Anterior cingulate cortex (tissue), 58 donors: ENCODE measurements around the gene FAM136A.
"Not testable (repeated sequence)": the region's sequence is repeated elsewhere in the genome, so short reads cannot be mapped to it uniquely, and the experiment has no call there.

Source experiments
- DNase-seq, 58 donors: peaks; one replicate each; lab custom pipeline; 2025; lab: John Stamatoyannopoulos, UW

FAM136A gene

DNA sequence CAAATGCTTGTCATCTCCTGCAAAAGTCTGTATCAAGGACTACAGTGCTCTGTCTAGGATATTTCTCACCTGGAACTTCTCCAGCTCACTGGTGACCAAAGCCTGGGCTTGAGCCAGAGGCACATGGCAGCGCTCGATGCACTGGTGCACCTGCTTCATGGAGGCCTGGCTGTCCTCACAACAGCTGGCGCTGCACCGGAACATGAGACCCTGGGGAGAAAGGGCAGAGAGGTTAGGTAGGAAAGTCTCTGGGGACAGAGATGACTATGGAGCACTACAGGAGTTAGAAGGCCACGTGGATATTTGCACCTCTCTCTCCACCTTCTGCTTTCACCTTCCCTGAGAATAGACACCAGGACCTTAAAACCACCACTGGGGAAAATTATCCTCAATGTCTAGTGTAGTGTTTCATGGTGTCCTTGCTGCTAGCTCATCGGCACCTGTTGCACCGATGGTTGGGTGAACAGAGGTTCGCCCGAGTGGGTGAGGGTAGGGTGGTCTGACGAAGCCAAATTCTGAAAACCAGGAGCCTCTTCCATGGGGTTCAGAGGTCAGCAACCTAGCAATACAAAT lies 1.0 kb downstream of the FAM136A start:
- peak in 1 of 58 donors; percentile 37 for DNase-seq

DNA sequence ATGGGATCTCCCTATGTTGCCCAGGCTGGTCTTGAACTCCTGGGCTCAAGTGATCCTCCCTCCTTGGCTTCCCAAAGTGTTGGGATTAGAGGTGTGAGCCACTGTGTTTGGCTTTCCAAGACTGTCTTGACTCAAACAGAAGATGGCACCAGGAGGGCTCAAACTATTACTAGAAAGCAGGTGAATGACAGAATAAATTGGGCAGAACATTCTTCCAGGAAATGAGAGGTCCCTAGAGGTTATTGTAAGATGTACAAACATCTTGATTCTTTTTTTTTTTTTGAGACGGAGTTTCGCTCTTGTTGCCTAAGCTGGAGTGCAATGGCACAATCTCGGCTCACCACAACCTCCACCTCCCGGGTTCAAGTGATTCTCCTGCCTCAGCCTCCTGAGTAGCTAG lies 4.0 kb downstream of the FAM136A start:
- not testable (repeated sequence) for DNase-seq

DNA sequence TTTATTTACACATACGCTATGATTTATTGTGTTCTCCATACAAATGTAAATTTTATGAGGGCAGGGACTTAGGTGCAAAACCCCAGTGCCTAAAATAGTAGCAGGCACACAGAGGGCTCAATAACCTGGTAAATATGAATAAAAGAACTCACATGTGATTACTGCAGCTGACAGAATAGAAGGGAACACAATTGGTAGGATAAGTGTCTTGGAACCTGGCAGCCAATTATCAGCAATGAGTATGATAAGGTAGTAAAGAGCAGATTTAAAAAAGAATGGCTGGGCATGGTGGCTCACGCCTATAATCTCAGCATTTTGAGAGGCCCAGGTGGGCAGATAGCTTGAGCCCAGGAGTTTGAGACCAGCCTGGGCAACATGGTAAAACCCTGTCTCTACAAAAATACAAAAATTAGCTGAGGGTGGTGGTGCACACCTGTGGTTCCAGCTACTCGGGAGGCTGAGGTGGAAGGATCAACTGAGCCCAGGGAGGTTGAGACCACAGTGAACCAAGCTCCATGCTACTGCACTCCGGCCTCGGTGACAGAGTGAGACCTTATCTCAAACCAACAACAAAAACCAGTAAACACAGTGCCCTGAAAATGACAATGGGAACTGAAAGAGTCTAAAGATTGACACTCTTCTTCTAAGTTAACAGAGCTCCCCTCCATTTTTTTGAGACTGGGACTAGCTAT lies 18.2 kb downstream of the FAM136A start:
- no peak for DNase-seq

DNA sequence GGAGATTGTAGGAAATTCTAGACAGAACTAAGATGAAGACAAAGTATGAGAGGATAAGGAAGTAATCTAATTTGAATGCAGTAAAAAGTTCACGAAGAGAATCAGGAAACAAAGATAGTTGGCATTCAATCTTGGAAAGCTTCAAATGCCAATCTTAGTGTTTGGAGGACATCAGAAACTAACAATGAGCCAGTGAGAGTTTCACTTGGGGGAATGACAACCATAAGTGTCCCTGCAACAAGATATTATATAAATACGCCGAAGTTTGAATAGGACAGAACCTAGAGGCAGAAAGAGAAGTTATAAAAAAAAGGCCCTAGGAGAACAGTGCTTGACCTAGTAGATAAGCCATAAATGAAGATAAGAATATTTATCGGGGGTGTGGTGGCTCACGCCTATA lies 19.4 kb downstream of the FAM136A start:
- no peak for DNase-seq

DNA sequence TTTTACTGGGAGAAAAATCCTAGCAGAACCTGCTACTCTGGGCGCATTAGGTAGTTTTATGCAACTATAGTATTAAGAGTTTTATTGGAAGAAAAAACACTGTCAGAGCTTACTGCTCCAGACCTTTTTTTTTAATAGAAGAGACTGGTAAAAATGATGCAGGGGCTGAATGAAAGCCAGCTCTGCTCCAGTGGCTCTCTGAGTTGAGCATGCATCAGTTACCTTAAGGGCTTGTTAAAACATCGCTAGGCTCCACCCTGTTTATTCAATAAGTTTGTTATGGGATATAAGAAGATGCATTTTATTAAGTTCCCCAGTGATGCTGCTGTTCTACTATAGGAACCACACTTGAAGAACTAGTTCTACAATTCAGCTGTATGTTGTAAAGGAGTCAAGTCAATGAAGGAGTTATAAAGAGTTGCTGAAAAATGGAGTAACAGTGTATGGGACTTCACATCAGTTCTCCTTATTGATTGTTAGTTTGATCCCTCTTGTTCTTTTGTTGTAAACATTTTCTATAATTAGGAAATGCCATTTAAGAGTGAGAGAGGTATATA lies 21.5 kb downstream of the FAM136A start:
- DNase-seq: no peak

DNA sequence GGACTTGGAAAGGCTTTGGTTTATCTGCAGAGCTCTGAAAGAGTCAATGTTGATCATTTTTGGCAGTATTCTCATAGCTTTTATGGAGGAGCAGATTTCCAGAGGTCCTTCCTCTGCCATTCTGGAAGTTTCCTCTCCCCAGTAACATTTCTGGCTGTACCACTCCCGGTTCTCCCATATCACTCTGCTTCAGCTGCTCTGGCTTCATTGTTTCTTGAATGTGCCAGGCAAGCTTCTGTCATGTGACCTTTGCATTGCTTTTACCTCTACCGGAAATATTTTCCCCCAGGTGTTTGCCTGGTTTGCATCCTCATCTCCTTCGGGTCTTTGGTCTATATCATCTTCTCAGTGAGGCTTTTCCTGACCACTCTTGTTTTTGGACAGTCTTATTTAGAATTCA lies 31.5 kb downstream of the FAM136A start:
- DNase-seq: no peak

DNA sequence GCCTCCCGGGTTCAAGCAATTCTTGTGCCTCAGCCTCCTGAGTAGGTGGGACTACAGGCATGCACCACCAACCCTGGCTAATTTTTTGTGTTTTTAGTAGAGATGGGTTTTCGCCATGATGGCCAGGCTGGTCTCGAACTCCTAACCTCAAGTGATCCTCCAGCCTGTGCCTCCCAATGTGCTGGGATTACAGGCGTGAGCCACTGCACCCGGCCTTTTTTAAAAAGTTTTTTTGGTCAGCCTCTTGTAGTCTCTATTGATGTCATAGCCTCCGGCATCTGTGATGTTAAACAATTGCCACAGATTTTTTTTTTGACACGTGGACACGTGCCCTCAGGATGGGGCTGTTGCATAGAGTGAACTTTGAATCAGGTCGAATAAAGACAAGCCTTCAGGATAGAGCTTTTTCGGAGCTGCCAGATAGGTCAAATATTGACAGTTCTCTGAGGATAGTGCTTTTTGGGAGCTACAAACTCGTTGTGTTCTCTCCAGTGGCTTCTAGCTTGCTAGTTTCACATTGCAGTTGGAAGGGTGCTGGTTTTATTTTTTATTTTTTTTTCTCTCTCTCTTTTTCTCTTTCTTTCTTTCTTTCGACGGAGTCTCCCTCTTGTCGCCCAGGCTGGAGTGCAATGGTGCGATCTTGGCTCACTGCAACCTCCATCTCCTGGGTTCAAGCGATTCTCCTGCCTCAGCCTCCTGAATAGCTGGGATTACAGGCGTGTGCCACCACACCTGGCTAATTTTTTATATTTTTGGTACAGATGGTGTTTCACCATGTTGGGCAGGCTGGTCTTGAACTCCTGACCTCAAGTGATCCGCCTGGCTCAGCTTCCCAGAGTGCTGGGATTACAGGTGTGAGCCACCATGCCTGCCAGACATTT lies 32.2 kb downstream of the FAM136A start:
- DNase-seq: not testable (repeated sequence)

DNA sequence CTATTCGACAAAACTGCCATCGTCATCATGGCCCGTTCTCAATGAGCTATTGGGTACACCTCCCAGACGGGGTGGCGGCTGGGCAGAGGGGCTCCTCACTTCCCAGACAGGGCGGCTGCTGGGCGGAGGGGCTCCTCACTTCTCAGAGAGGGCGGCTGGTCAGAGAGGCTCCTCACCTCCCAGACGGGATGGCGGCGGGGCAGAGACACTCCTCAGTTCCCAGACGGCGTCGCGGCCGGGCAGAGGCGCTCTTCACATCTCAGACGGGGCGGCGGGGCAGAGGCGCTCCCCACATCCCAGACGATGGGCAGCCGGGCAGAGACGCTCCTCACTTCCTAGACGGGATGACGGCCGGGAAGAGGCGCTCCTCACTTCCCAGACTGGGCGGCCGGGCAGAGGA lies 34.9 kb downstream of the FAM136A start:
- DNase-seq: not testable (repeated sequence)

DNA sequence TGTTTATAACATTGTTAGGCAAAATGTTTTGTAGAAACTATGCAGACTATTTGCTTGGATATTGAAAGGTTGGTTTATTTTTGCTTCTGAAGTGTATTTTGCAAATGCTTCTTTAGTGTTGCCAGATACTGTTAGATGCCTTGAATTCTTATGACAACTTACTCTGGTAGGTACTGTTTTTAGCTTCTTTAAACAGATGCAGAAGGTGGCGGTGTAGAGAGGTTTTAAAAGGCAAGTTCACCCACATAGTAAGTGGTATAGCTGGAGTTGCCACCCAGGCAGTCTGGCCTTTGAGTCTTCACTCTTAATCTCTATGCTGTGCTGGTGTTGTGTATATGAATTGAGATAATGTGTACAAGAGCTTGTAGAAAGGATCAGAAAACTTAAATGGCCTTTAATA lies 40.4 kb downstream of the FAM136A start:
- DNase-seq: no peak

DNA sequence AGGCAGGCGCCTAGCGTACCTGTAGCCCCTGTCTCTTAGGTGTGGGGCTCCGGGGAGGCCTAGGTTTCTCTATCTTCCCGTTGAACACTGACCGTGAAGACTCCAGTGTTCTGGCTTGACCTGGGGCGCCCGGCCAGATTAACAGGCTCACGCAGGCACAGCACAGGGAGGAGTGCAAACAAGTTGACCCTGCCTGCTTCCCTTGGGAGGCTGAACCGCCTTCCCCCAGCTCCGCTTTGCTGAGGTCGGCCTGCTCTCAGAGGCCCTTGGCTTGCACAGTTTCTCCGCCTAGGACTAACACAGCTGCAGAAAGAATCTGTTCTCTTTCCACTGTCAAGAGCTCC lies 43.4 kb downstream of the FAM136A start:
- DNase-seq: peak in 31 of 58 donors; percentile 24 to 63 (median 47)

DNA sequence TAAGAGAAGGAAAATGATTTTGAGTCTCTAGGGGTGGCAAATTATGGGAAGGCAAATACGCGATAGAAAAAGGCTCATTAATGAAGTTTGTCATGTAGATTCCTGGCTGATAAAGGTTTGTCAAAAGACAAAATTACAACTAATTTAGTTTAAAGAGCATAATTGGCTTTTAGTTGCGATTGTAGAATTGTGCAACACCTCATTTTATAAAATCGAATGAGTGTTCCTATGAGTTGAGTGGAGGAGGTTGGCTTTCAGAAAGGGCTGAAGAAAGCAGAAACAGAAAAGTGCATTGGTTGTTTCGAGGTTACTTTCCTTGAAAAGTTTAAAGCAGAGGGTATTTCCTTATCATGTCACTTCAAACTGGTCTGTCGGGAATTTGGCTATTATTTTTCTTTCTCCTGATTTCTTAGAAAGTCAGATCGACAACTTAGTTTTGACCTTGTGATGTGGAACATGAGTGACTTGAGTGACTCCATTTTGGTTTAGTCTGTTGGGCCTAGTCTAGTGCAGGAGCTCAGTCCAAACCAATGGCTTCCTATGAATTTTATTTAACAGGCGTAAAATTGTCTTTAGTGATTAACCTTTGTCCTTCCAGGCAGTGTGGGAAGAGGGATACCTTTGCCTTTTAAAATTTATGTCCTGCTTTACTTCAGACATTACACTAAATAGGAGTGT lies 46.1 kb downstream of the FAM136A start:
- DNase-seq: no peak

DNA sequence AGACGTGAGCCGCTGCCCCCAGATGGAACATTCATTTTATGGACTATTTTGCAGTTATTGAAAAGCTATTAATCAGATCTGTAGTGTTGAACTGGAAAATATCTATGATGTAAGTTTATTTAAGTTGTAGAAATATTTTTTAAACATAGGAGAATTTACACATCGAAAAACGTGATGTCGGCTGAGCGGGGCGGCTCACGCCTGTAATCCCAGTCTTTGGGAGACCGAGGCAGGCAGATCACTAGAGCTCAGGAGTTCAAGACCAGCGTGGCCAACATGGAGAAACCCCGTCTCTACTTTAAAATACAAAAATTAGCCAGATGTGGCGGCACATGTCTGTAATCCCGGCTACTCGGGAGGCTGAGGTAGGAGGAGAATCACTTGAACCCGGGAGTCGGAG lies 51.4 kb downstream of the FAM136A start:
- DNase-seq: no peak

DNA sequence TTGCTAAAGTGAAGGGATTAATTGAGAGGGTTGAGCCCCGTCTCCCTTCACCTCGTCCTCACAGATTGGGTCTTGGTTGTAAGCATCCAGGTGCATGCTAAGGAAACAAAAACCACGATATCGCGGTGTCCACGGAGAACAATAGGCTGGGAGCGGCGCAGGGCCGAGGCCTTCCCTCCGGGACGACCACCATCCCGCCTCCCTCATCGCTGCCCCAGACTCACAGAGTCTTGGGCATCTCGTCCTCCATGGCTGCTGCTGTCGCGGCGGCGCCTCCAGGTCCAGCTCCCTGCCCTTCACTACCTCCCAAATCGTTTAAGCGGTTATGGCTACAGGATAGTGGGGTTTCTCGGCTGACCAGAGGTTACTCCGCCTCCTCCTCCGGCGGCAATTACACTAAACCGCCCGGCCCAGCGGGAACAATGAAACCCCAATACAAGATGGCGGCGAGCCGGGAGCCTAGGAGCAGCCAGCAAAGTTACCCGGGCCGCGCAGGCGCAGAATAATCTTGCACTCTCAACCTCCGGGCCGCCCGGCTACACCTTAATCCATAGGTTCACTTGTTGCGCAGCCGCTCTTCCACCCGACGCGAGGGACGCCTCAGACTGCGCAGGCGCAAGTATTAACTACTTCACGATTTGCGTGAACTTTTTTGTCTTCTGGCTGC lies 53.6 kb downstream of the FAM136A start, which contains the start of gene TIA1:
TIA1 (minus strand) TSS at position 448 of the 667 bp plus-strand sequence; CDS start at position 250, 198 bp downstream.
- peak; percentile 37 to 98 (median 92) for DNase-seq

DNA sequence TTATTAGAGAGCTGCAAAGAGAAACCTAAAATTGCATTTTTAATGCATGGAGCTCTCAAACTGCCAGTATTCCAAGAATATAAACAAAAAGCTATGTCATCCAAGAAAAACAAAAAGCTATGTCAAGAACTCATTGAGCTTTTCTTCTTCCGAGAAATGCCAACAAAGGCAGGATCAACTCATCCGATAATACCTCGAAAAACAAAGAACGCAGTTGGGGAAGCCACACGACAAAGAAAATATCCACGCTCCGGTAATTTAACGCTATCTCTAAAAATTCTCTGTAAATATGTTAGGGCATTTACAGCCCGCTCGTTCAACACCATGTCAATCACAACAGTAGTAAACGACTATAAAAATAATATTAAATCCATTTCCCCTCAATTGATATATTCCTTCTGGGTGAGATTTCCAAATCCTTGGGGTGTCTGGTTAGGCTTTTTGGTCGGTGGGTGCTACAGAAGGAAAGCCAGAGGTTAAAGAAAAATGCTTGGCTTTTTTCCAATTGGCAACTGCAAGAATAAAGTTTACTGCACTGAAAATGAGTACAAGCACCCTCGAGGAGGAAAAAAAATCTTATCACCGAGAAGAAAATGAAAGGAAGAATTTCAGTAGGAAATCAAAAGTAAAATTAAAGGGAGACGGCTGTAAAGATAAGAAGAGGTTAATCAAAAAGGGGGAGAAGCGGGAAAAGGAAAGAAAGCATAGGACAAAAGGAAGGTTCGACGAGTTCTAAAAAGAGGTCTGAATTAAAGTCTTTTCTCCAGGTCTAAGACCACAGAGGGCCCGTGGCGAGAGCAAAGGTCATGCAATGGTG lies 54.3 kb downstream of the FAM136A start:
- peak in 1 of 58 donors; percentile 40 for DNase-seq
